ENCODE results near the gene ELP6.

GRCh38 chr3:47553407-47553806 is 39.9 kb upstream of the ELP6 start:
- TF ChIP-seq CTCF (IDR thresholded peaks at IDR 0.05) (no peak), POLR2A (IDR thresholded peaks at IDR 0.05) (no peak)
